ENCODE measurements around the gene ORMDL2.
A peak's percentile ranks its signal among the peaks of the same experiment; 100 is the strongest.

The ORMDL2 gene

GRCh38 chr12:55842681-55843429 is 25.0 kb downstream of the ORMDL2 start, which contains the start of gene MMP19:
MMP19 (minus strand) TSS chr12:55842936; CDS start chr12:55842830, 106 bp downstream.
- 54% methylated on average over 10 of the region's 10 CpGs for WGBS
- Histone ChIP-seq H3K4me3 (ENCODE audit: low read length) (peak within 1 kb of the TSS; percentile 42), H3K27me3 (ENCODE audit: insufficient read depth, low read length) (no peaks in the 10 kb centered on the region), H3K4me1 (ENCODE audit: insufficient read depth, low read length) (peaks cover 19% of the 10 kb centered on the region), H3K36me3 (ENCODE audit: insufficient read depth, low read length) (no peaks in the 10 kb centered on the region), H3K27ac (ENCODE audit: low read depth, low read length) (peak within 1 kb of the TSS; percentile 32), H3K9ac (ENCODE audit: low read depth, low read length) (peak within 1 kb of the TSS; percentile 3; the same call in 1 of the 2 replicates), H3K9me3 (ENCODE audit: insufficient read depth, low read depth, low read length) (no peaks in the 10 kb centered on the region)

- Histone ChIP-seq H3K4me3 (ENCODE audit: low read length) (no peak overlapping the region), H3K4me1 (ENCODE audit: insufficient read depth, low read length) (peaks cover 19% of the 10 kb centered on the region), H3K9me3 (ENCODE audit: insufficient read depth, low read depth, low read length) (no peaks in the 10 kb centered on the region), H3K27ac (ENCODE audit: low read depth, low read length) (no peak overlapping the region), H3K36me3 (ENCODE audit: insufficient read depth, low read length) (no peaks in the 10 kb centered on the region), H3K27me3 (ENCODE audit: insufficient read depth, low read length) (no peaks in the 10 kb centered on the region), H3K9ac (ENCODE audit: low read depth, low read length) (no peak overlapping the region)
- WGBS, result 90% methylated on average over 4 of the region's 4 CpGs
Measured at GRCh38 chr12:55843431-55843830, 25.6 kb downstream of the ORMDL2 start.

- Histone ChIP-seq H3K4me3 (ENCODE audit: low read length) (no peak overlapping the region), H3K36me3 (ENCODE audit: insufficient read depth, low read length) (no peaks in the 10 kb centered on the region), H3K9me3 (ENCODE audit: insufficient read depth, low read depth, low read length) (no peaks in the 10 kb centered on the region), H3K4me1 (ENCODE audit: insufficient read depth, low read length) (peaks cover 20% of the 10 kb centered on the region), H3K27ac (ENCODE audit: low read depth, low read length) (no peak overlapping the region), H3K27me3 (ENCODE audit: insufficient read depth, low read length) (no peaks in the 10 kb centered on the region), H3K9ac (ENCODE audit: low read depth, low read length) (no peak overlapping the region)
- WGBS, result 88% methylated on average over 1 of the region's 4 CpGs
Measured at GRCh38 chr12:55844961-55845360, 27.1 kb downstream of the ORMDL2 start.

- H3K27me3 ChIP-seq (ENCODE audit: insufficient read depth, low read length), result no peaks in the 10 kb centered on the region
- no peaks in the 10 kb centered on the region for H3K9me3 ChIP-seq (ENCODE audit: insufficient read depth, low read depth, low read length)
- H3K4me3 ChIP-seq (ENCODE audit: low read length), result no peak overlapping the region
- peaks cover 24% of the 10 kb centered on the region for H3K4me1 ChIP-seq (ENCODE audit: insufficient read depth, low read length)
- 93% methylated on average over 3 of the region's 5 CpGs for WGBS
- no peaks in the 10 kb centered on the region for H3K36me3 ChIP-seq (ENCODE audit: insufficient read depth, low read length)
- H3K9ac ChIP-seq (ENCODE audit: low read depth, low read length), result no peak overlapping the region
- H3K27ac ChIP-seq (ENCODE audit: low read depth, low read length), result no peak overlapping the region
Measured at GRCh38 chr12:55845361-55845760, 27.5 kb downstream of the ORMDL2 start.

- no peak overlapping the region for H3K9ac ChIP-seq (ENCODE audit: low read depth, low read length)
- no peak overlapping the region for H3K27ac ChIP-seq (ENCODE audit: low read depth, low read length)
- no peaks in the 10 kb centered on the region for H3K27me3 ChIP-seq (ENCODE audit: insufficient read depth, low read length)
- WGBS, result 86% methylated on average over 7 of the region's 7 CpGs
- no peaks in the 10 kb centered on the region for H3K36me3 ChIP-seq (ENCODE audit: insufficient read depth, low read length)
- peaks cover 30% of the 10 kb centered on the region for H3K4me1 ChIP-seq (ENCODE audit: insufficient read depth, low read length)
- no peaks in the 10 kb centered on the region for H3K9me3 ChIP-seq (ENCODE audit: insufficient read depth, low read depth, low read length)
- no peak overlapping the region for H3K4me3 ChIP-seq (ENCODE audit: low read length)
Measured at GRCh38 chr12:55845785-55846496, 28.1 kb downstream of the ORMDL2 start.

GRCh38 chr12:55847033-55847432 is 29.2 kb downstream of the ORMDL2 start:
- no peak overlapping the region for H3K4me3 ChIP-seq (ENCODE audit: low read length)
- no peaks in the 10 kb centered on the region for H3K27me3 ChIP-seq (ENCODE audit: insufficient read depth, low read length)
- H3K9ac ChIP-seq (ENCODE audit: low read depth, low read length), result no peak overlapping the region
- no peaks in the 10 kb centered on the region for H3K36me3 ChIP-seq (ENCODE audit: insufficient read depth, low read length)
- no peak overlapping the region for H3K27ac ChIP-seq (ENCODE audit: low read depth, low read length)
- no peaks in the 10 kb centered on the region for H3K9me3 ChIP-seq (ENCODE audit: insufficient read depth, low read depth, low read length)
- peaks cover 33% of the 10 kb centered on the region for H3K4me1 ChIP-seq (ENCODE audit: insufficient read depth, low read length)
- WGBS, result 90% methylated on average over 2 of the region's 3 CpGs

- peaks cover 27% of the 10 kb centered on the region for H3K4me1 ChIP-seq (ENCODE audit: insufficient read depth, low read length)
- H3K36me3 ChIP-seq (ENCODE audit: insufficient read depth, low read length), result no peaks in the 10 kb centered on the region
- no peaks in the 10 kb centered on the region for H3K27me3 ChIP-seq (ENCODE audit: insufficient read depth, low read length)
- no peak overlapping the region for H3K27ac ChIP-seq (ENCODE audit: low read depth, low read length)
- H3K4me3 ChIP-seq (ENCODE audit: low read length), result no peak overlapping the region
- H3K9ac ChIP-seq (ENCODE audit: low read depth, low read length), result no peak overlapping the region
- 79% methylated on average over 4 of the region's 6 CpGs for WGBS
- H3K9me3 ChIP-seq (ENCODE audit: insufficient read depth, low read depth, low read length), result no peaks in the 10 kb centered on the region
Measured at GRCh38 chr12:55847603-55848291, 29.9 kb downstream of the ORMDL2 start.

GRCh38 chr12:55849616-55850343 is 31.9 kb downstream of the ORMDL2 start:
- Histone ChIP-seq H3K9me3 (ENCODE audit: insufficient read depth, low read depth, low read length) (no peaks in the 10 kb centered on the region), H3K27me3 (ENCODE audit: insufficient read depth, low read length) (no peaks in the 10 kb centered on the region), H3K9ac (ENCODE audit: low read depth, low read length) (no peak overlapping the region), H3K27ac (ENCODE audit: low read depth, low read length) (no peak overlapping the region), H3K36me3 (ENCODE audit: insufficient read depth, low read length) (no peaks in the 10 kb centered on the region), H3K4me1 (ENCODE audit: insufficient read depth, low read length) (peaks cover 23% of the 10 kb centered on the region; the same call in 1 of the 2 replicates), H3K4me3 (ENCODE audit: low read length) (no peak overlapping the region)
- WGBS, result 89% methylated on average over 7 of the region's 7 CpGs

GRCh38 chr12:55850401-55850800 is 32.6 kb downstream of the ORMDL2 start:
- Histone ChIP-seq H3K9me3 (ENCODE audit: insufficient read depth, low read depth, low read length) (no peaks in the 10 kb centered on the region), H3K4me1 (ENCODE audit: insufficient read depth, low read length) (peaks cover 23% of the 10 kb centered on the region; the same call in 1 of the 2 replicates), H3K27ac (ENCODE audit: low read depth, low read length) (no peak overlapping the region), H3K27me3 (ENCODE audit: insufficient read depth, low read length) (no peaks in the 10 kb centered on the region), H3K4me3 (ENCODE audit: low read length) (no peak overlapping the region), H3K9ac (ENCODE audit: low read depth, low read length) (no peak overlapping the region), H3K36me3 (ENCODE audit: insufficient read depth, low read length) (no peaks in the 10 kb centered on the region)
- 89% methylated on average over 1 of the region's 1 CpG for WGBS

GRCh38 chr12:55850893-55851292 is 33.1 kb downstream of the ORMDL2 start:
- WGBS, result 74% methylated on average over 3 of the region's 3 CpGs
- Histone ChIP-seq H3K4me3 (ENCODE audit: low read length) (no peak overlapping the region), H3K4me1 (ENCODE audit: insufficient read depth, low read length) (peaks cover 23% of the 10 kb centered on the region; the same call in 1 of the 2 replicates), H3K27ac (ENCODE audit: low read depth, low read length) (no peak overlapping the region), H3K36me3 (ENCODE audit: insufficient read depth, low read length) (no peaks in the 10 kb centered on the region), H3K27me3 (ENCODE audit: insufficient read depth, low read length) (no peaks in the 10 kb centered on the region), H3K9ac (ENCODE audit: low read depth, low read length) (no peak overlapping the region), H3K9me3 (ENCODE audit: insufficient read depth, low read depth, low read length) (no peaks in the 10 kb centered on the region)

Data from HUES64 (cell line).